ENCODE measurements around the gene SMARCD1.

DNA sequence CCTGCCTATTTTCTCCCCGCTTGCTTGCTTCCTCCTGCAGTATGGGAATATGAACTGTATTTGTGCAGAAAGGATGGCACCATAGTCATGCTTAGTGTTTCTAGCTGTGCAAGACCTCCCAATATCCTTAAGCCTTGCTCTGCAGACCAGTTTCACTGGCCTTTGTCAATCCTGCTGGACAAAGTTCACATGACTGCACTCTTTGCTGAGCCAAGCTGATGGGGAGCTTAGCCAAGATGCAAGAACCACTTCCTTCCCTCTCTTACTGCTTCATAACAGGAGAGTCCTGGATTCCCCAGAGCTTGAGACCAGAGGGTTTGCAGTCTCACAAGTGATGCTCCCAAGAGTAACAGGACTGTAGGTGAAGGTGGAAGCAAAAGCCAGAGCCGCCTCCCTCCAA is 24.0 kb upstream of the SMARCD1 start:
- TF ChIP-seq, protein P1, sequence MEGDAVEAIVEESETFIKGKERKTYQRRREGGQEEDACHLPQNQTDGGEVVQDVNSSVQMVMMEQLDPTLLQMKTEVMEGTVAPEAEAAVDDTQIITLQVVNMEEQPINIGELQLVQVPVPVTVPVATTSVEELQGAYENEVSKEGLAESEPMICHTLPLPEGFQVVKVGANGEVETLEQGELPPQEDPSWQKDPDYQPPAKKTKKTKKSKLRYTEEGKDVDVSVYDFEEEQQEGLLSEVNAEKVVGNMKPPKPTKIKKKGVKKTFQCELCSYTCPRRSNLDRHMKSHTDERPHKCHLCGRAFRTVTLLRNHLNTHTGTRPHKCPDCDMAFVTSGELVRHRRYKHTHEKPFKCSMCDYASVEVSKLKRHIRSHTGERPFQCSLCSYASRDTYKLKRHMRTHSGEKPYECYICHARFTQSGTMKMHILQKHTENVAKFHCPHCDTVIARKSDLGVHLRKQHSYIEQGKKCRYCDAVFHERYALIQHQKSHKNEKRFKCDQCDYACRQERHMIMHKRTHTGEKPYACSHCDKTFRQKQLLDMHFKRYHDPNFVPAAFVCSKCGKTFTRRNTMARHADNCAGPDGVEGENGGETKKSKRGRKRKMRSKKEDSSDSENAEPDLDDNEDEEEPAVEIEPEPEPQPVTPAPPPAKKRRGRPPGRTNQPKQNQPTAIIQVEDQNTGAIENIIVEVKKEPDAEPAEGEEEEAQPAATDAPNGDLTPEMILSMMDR (IDR thresholded peaks at IDR 0.05 in 8 of 11, conservative IDR thresholded peaks at IDR 0.05 in 3 of 11): no peak
- TF ChIP-seq POLR2AphosphoS5 (IDR thresholded peaks at IDR 0.05) (no peak), POLR2A (IDR thresholded peaks at IDR 0.05) (no peak)
